IMR-90 (cell line): ENCODE data around the gene CLIC5.

Experiments used
- CEBPB ChIP-seq: IDR thresholded peaks from 2 replicates; pipeline ENCODE4 v1.6.1; 2012; ENCODE audit warnings: low read depth, low read length, improper control_type of control experiment
- CTCF ChIP-seq: conservative IDR thresholded peaks from 2 replicates; pipeline ENCODE4 v1.5.1; 2012; ENCODE audit warnings: mild to moderate bottlenecking, low read depth, low read length, improper control_type of control experiment
- RFX5 ChIP-seq: IDR thresholded peaks from 2 replicates; pipeline ENCODE4 v1.8.0; 2012; ENCODE audit warnings: low read depth, mild to moderate bottlenecking, low read length, moderate library complexity
- SMC3 ChIP-seq: fragments of 150-350 bp; IDR thresholded peaks from 2 replicates; pipeline ENCODE4 v1.6.1; 2016; ENCODE audit warnings: low read depth, mild to moderate bottlenecking, antibody characterized with exemption, low read length, moderate library complexity

- TF ChIP-seq CTCF (no peak), CEBPB (no peak), SMC3 (no peak), RFX5 (no peak)
These were observed 47.3 kb upstream of the CLIC5 start for GRCh38 chr6:46062991-46063390.
